ENCODE data around the gene PTPRD.

The PTPRD gene

GRCh38 chr9:8508671-8509290 is 2104.0 kb downstream of the PTPRD start:
- no peaks in the 10 kb centered on the region for H3K79me2 ChIP-seq (ENCODE audit: control insufficient read depth, low read length)
- H3K9me2 ChIP-seq (replicated peaks; ENCODE audit: control insufficient read depth, low read length), result no peaks in the 10 kb centered on the region
- H3K9me3 ChIP-seq (ENCODE audit: control insufficient read depth, insufficient read depth, low read length), result no peaks in the 10 kb centered on the region
- no peaks in the 10 kb centered on the region for H4K20me1 ChIP-seq (ENCODE audit: control insufficient read depth, insufficient read depth, low read depth, low read length)
- H3K4me3 ChIP-seq (ENCODE audit: low read length), result no peak overlapping the region
- no peak overlapping the region for H3K4me2 ChIP-seq (ENCODE audit: low read length)
- no peak overlapping the region for H3K27ac ChIP-seq (ENCODE audit: low read depth, low read length)
- H3F3A ChIP-seq (ENCODE audit: control insufficient read depth, insufficient read depth), result no peaks in the 10 kb centered on the region
- no peaks in the 10 kb centered on the region for H3K4me1 ChIP-seq (ENCODE audit: control insufficient read depth, low read length)
- no peak for TF ChIP-seq CTCF (IDR thresholded peaks at IDR 0.05; ENCODE audit: low read depth, low read length, poor library complexity, severe bottlenecking)
- TF ChIP-seq EZH2phosphoT487 (IDR thresholded peaks at IDR 0.05; ENCODE audit: borderline replicate concordance, low read length), result no peak
- no peaks in the 10 kb centered on the region for H3K27me3 ChIP-seq (ENCODE audit: control insufficient read depth, low read length)
- H3K36me3 ChIP-seq (ENCODE audit: control insufficient read depth, low read length), result no peaks in the 10 kb centered on the region

GRCh38 chr9:8494571-8494970 is 2118.2 kb downstream of the PTPRD start:
- TF ChIP-seq CTCF (IDR thresholded peaks at IDR 0.05; ENCODE audit: low read depth, low read length, poor library complexity, severe bottlenecking) (no peak), EZH2phosphoT487 (IDR thresholded peaks at IDR 0.05; ENCODE audit: borderline replicate concordance, low read length) (no peak)
- H3K36me3 ChIP-seq (ENCODE audit: control insufficient read depth, low read length), result no peaks in the 10 kb centered on the region
- H3K27ac ChIP-seq (ENCODE audit: low read depth, low read length), result no peak overlapping the region
- H3K79me2 ChIP-seq (ENCODE audit: control insufficient read depth, low read length), result no peaks in the 10 kb centered on the region
- H3K4me1 ChIP-seq (ENCODE audit: control insufficient read depth, low read length), result no peaks in the 10 kb centered on the region
- H3K4me3 ChIP-seq (ENCODE audit: low read length), result no peak overlapping the region
- no peaks in the 10 kb centered on the region for H3K9me3 ChIP-seq (ENCODE audit: control insufficient read depth, insufficient read depth, low read length)
- H3K4me2 ChIP-seq (ENCODE audit: low read length), result no peak overlapping the region
- no peaks in the 10 kb centered on the region for H4K20me1 ChIP-seq (ENCODE audit: control insufficient read depth, insufficient read depth, low read depth, low read length)
- no peaks in the 10 kb centered on the region for H3K9me2 ChIP-seq (replicated peaks; ENCODE audit: control insufficient read depth, low read length)
- no peaks in the 10 kb centered on the region for H3F3A ChIP-seq (ENCODE audit: control insufficient read depth, insufficient read depth)
- no peaks in the 10 kb centered on the region for H3K27me3 ChIP-seq (ENCODE audit: control insufficient read depth, low read length)

GRCh38 chr9:8492679-8493078 is 2120.1 kb downstream of the PTPRD start:
- no peaks in the 10 kb centered on the region for H4K20me1 ChIP-seq (ENCODE audit: control insufficient read depth, insufficient read depth, low read depth, low read length)
- H3K4me1 ChIP-seq (ENCODE audit: control insufficient read depth, low read length), result no peaks in the 10 kb centered on the region
- H3K9me2 ChIP-seq (replicated peaks; ENCODE audit: control insufficient read depth, low read length), result no peaks in the 10 kb centered on the region
- no peak overlapping the region for H3K4me2 ChIP-seq (ENCODE audit: low read length)
- no peaks in the 10 kb centered on the region for H3K79me2 ChIP-seq (ENCODE audit: control insufficient read depth, low read length)
- H3K27ac ChIP-seq (ENCODE audit: low read depth, low read length), result no peak overlapping the region
- no peaks in the 10 kb centered on the region for H3K9me3 ChIP-seq (ENCODE audit: control insufficient read depth, insufficient read depth, low read length)
- no peaks in the 10 kb centered on the region for H3K27me3 ChIP-seq (ENCODE audit: control insufficient read depth, low read length)
- no peaks in the 10 kb centered on the region for H3K36me3 ChIP-seq (ENCODE audit: control insufficient read depth, low read length)
- no peak overlapping the region for H3K4me3 ChIP-seq (ENCODE audit: low read length)
- TF ChIP-seq CTCF (IDR thresholded peaks at IDR 0.05; ENCODE audit: low read depth, low read length, poor library complexity, severe bottlenecking) (no peak), EZH2phosphoT487 (IDR thresholded peaks at IDR 0.05; ENCODE audit: borderline replicate concordance, low read length) (no peak)
- H3F3A ChIP-seq (ENCODE audit: control insufficient read depth, insufficient read depth), result no peaks in the 10 kb centered on the region

All from DOHH2 (cell line).